ENCODE results near the gene CD80.

DNA sequence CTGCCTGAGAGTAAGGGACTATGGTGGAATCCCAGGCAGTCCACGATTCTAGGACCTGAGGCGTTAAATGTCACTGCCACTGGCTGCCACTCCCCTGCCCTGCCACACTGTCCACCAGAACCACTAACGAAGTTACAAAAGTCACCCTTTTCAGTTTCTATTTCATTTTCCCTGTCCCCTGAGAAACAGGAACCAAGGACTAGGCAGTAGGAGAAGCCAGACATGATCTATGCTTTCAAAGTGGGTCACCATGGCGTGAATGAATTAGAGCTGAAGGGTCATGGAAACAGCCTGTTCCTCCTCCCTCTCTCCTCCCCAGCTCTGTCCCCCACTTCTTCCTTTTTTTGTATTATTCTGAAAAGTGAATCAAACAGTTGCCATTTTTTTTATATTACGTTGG lies 10.8 kb upstream of the CD80 start:
- TF ChIP-seq POLR2AphosphoS5 (IDR thresholded peaks at IDR 0.05; ENCODE audit: borderline replicate concordance, low read depth, low read length), result no peak
- no peak for TF ChIP-seq EZH2 (IDR thresholded peaks at IDR 0.05)
- TF ChIP-seq FOXP2 (optimal IDR thresholded peaks at IDR 0.05; ENCODE audit: control extremely low read depth, extremely low read length, insufficient read depth), result no peak

All from SK-N-MC (cell line).